A673 (cell line): ENCODE data around the gene CMTM2.

Source experiments
- EZH2 ChIP-seq: fragments of 200-600 bp; sonication (generic); IDR thresholded peaks from 2 replicates; pipeline ENCODE4 v1.6.1; 2017; ENCODE audit warnings: borderline replicate concordance, low read depth, mild to moderate bottlenecking, mixed read lengths, antibody characterized with exemption, low read length; ENCODE audit not compliant: poor library complexity, severe bottlenecking
- TF ChIP-seq, protein P1 (sequence below): fragments of 300-800, 200-600 bp; sonication (generic); conservative IDR thresholded peaks from 2 replicates; pipeline ENCODE4 v1.5.1; 2017; ENCODE audit warnings: low read depth, mild to moderate bottlenecking, antibody characterized with exemption, low read length, moderate library complexity, mixed read lengths

DNA sequence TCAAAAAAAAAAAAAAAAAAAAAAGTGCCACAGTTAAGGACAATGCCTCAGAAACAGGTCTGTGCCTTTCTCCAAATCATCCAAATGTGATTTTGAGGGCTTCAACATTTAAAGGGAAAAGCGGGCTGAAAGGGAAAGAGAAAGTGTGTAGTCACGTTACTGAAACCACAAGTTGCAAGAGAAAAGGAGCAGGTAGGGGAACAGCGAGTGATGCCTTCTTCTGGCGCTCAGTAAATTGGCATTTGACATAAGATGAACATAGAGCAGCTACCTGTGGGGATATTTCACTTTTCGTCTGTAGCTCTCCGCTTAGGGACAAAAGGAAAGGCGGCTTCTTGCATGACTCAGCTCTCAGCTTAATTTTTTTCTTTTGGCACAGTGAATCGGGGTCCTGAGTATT is 11.1 kb downstream of the CMTM2 start:
- TF ChIP-seq, protein P1, sequence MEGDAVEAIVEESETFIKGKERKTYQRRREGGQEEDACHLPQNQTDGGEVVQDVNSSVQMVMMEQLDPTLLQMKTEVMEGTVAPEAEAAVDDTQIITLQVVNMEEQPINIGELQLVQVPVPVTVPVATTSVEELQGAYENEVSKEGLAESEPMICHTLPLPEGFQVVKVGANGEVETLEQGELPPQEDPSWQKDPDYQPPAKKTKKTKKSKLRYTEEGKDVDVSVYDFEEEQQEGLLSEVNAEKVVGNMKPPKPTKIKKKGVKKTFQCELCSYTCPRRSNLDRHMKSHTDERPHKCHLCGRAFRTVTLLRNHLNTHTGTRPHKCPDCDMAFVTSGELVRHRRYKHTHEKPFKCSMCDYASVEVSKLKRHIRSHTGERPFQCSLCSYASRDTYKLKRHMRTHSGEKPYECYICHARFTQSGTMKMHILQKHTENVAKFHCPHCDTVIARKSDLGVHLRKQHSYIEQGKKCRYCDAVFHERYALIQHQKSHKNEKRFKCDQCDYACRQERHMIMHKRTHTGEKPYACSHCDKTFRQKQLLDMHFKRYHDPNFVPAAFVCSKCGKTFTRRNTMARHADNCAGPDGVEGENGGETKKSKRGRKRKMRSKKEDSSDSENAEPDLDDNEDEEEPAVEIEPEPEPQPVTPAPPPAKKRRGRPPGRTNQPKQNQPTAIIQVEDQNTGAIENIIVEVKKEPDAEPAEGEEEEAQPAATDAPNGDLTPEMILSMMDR: no peak
- TF ChIP-seq EZH2: no peak
